Activated T-cell treated with anti-CD3 and anti-CD28 coated beads for 48 hours (primary cell): ENCODE measurements around the gene GNRHR.
"Not testable (repeated sequence)": the region's sequence is repeated elsewhere in the genome, so short reads cannot be mapped to it uniquely, and the experiment has no call there.

Experiments used
- DNase-seq: peaks from one replicate; pipeline ENCODE4 v3.0.0-alpha.2; 2020; ENCODE audit warnings: low read depth

GNRHR gene

GRCh38 chr4:67727124-67727850, 26.9 kb downstream of the GNRHR start:
- no peak for DNase-seq

GRCh38 chr4:67725981-67726380, 28.2 kb downstream of the GNRHR start:
- DNase-seq: no peak

DNA sequence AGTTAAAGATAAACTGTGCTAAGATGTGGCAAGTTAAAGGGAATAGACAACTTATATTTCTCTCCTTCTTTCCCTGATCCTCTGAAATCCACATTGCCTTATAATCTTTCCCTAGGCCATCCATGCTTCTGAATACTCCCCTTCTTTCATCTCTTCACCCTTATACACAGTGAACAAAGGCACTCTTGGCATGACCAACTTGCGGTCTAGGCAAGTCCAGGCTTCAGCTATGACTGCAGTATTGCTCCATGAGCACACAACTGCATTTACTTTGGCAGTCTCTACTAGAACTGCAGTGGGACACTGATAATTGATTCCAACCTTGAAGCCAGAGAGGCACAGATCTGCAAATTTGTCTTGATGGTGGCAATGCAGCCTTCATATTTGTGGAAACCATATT, 29.1 kb downstream of the GNRHR start:
- no peak for DNase-seq

- DNase-seq: no peak
Observed at GRCh38 chr4:67723949-67724348, 30.2 kb downstream of the GNRHR start.

DNA sequence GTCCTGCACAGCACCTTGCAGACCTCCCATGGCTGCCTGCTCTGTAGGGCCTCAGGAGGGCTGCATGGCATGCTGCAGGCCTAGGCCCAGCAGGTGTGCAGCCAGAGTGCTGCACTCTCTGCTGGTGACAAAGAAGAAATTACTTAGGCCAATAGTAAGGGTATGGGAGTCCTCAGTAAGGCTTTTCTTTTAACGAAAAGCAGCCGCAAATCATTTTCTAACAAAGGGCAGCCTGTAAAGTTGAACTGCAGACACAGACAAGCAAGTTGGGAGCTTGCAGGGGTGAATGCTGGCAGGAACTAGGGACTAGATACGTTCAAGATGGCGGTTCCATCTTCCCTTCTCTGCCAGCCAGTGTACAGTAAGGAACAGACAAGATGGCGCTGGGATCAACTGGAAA, 30.8 kb downstream of the GNRHR start:
- no peak for DNase-seq

GRCh38 chr4:67721770-67722597, 32.2 kb downstream of the GNRHR start:
- DNase-seq: no peak

GRCh38 chr4:67721315-67721769, 32.8 kb downstream of the GNRHR start:
- no peak for DNase-seq

GRCh38 chr4:67719953-67720617, 34.1 kb downstream of the GNRHR start:
- no peak for DNase-seq

DNA sequence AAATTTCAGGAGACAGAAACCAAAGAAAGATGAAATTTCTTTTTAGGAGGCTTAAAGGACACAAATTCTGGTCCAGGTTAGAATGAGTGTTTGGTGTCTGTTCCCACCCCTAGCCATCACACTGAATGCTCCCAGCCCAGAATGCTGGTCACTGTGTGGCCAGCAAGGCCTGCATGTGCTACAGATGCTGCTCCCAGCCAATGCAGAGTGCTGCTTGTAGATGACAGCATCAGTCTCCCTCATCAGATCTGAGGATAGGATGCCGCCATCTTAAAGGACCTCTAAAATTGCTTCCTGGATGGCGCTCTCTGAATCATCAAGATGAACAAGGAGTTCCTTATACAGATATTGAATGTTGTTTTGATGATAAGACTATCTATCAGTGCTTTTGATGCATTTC, 35.3 kb downstream of the GNRHR start:
- DNase-seq: no peak

DNA sequence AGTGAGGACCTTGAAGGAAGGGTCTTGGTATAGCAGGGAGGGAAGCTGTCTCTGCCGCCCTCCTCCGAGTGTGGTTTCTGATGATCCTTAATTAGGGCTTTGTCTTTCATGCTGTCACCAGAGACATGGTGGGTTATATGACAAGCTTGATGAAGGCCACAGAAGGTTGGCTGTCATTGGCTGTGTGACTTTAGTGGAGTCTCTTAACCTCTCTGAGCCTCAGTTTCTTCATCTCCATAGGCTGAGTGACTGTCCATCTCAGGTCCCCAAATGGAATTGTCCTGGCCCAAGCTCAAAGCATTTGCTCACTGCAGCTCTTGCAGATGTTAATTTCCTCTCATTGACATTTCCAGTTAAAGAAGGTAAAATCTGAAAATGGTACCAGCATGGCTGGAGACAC, 36.6 kb downstream of the GNRHR start:
- no peak for DNase-seq

DNA sequence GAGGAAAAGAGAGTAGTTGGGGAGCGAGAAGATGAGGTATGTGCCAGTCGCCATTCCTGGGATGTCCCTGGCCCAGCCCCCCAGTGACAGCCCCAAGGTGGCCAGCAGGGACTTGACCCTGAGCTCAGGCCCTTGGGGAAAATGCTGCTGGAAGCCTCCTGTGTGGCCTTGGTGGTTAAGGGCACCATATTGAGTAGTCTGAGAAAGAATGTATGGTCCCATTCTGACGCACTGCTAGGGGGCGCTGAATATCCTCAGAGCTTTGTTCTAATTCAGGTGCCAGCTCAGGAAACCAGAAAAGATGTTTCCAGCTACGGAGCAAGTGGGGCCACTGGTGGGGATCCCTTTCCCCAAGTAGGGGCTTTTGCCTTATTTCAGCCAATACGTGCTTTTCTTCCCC, 39.2 kb downstream of the GNRHR start:
- no peak for DNase-seq

DNA sequence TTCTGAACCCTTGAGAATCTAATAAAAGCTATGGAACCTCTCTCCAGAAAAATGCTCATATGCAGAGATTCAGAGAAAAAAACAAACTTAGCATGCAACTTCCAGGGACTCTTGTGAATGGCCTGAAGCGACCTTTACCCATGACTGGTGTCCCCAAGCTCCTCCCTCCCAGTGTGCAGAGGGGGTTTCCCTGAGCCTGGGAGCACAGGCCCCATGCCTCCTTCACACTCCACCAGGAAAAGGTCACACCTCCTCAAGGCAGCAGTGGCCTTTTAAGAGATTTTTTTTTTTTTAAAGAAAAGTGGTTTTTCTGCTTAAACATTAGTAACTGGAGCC, 40.0 kb downstream of the GNRHR start:
- DNase-seq: peak; percentile 27

DNA sequence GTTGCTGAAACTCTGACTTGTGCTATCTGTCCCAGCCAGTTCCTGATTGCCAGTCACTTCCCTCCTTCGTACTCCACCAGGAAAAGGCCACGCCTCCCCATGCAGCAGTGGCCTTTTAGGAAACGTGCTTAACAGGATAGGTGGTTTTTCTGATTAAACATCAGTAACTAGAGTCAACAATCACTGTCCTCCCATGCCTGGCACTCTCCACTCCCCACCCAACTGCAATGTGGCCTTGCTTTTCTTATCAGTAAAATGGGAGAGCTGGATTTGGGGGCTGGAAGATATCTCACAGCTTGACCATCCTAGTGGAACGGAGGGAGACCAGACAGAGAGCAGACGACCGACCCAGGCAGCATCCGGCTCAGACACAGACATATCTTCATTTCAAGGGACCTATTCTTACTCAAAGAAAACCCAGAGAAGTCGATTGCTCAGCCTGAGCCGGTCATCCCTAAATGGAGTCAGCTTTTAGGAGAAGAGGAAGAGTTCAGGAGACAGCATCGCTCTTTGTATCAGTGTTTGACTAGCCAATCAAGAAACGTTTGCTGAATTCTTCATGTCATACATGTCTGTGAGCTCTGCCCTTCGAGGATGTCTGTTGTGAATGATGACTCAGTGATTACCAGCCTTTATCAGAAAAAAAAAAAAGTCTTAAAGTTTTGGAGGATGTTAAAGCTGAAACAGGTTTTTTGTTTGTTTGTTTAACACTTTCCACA, 40.5 kb downstream of the GNRHR start:
- DNase-seq: no peak

- DNase-seq: no peak
Observed at GRCh38 chr4:67712650-67713528, 41.3 kb downstream of the GNRHR start.

- no peak for DNase-seq
Observed at GRCh38 chr4:67712000-67712625, 42.1 kb downstream of the GNRHR start.

- DNase-seq: not testable (repeated sequence)
Observed at GRCh38 chr4:67706682-67707081, 47.5 kb downstream of the GNRHR start.

DNA sequence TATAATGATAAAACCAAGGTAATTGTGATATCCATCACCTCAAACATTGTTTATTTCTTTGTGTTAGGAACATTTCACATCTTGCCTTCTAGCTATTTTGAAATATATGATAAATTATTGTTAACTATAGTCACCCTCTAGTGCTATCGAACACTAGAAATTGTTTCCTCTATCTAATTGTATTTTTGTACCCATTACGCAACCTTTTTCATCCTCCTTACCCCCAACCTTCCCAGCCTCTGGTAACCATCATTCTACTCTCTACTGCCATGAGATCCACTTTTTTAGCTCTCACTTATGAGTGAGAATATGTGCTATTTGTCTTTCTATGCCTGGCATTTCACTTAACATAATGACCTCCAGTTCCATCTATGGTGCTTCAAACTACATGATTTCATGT, 49.3 kb downstream of the GNRHR start:
- no peak for DNase-seq

DNA sequence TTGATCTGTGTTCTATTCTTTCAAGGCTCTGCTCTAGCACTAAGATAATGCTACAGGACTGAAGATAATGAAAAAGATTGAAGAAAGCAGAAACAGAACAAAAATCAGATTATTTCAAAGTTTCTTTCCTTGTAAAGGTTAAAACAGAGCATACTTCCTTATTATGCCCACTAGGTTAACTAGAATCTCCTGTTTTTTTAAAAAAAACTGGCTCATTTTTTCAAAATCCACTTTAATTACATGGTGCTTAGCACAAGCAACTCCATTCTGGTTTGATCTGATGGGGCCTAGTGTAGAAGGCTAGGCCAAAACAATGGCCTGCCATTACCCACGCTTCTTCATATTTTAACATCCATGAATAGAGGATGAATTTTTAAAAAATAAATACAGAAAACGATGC, 52.0 kb downstream of the GNRHR start:
- no peak for DNase-seq

DNA sequence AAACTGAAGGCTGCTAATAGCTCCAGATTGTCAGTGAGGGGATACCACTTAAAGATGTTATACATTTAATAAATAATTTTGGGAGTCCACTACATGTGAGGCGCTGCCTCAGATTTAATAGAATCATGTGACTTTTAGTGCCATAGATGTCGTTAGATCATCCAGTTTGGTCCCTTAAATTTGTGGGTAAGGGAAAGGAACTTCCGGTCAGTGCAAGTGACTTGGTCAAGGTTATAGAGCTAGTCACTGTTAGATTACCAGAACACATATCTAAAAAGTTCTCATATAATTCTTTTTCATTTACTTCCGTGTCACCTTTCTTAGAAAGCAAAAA, 52.7 kb downstream of the GNRHR start:
- no peak for DNase-seq

GRCh38 chr4:67700738-67701516, 53.3 kb downstream of the GNRHR start, which contains the start of gene UBA6:
TSS of gene UBA6 (minus strand) at chr4:67701155. CDS start at chr4:67701119, 36 bp downstream.
- peak; percentile 91 for DNase-seq
